C4-2B (cell line): ENCODE measurements around the gene RIT1.
"Not testable (repeated sequence)": the region's sequence is repeated elsewhere in the genome, so short reads cannot be mapped to it uniquely, and the experiment has no call there.

ENCODE experiments used
- H3K27ac ChIP-seq: fragments of 450-650 bp; 2 replicates; pipeline ENCODE4 v1.5.1; 2017
- ZFX ChIP-seq: fragments of 450-650 bp; IDR thresholded peaks from 2 replicates; pipeline ENCODE4 v1.6.1; 2017
- TF ChIP-seq, protein P1 (sequence below): fragments of 450-650 bp; conservative IDR thresholded peaks from 2 replicates; pipeline ENCODE4 v1.5.1; 2017; ENCODE audit warnings: mild to moderate bottlenecking

Gene RIT1

GRCh38 chr1:155932487-155932886 lies 21.3 kb upstream of the RIT1 start:
- no peak overlapping the region for H3K27ac ChIP-seq

GRCh38 chr1:155932081-155932480 lies 20.9 kb upstream of the RIT1 start:
- TF ChIP-seq, protein P1, sequence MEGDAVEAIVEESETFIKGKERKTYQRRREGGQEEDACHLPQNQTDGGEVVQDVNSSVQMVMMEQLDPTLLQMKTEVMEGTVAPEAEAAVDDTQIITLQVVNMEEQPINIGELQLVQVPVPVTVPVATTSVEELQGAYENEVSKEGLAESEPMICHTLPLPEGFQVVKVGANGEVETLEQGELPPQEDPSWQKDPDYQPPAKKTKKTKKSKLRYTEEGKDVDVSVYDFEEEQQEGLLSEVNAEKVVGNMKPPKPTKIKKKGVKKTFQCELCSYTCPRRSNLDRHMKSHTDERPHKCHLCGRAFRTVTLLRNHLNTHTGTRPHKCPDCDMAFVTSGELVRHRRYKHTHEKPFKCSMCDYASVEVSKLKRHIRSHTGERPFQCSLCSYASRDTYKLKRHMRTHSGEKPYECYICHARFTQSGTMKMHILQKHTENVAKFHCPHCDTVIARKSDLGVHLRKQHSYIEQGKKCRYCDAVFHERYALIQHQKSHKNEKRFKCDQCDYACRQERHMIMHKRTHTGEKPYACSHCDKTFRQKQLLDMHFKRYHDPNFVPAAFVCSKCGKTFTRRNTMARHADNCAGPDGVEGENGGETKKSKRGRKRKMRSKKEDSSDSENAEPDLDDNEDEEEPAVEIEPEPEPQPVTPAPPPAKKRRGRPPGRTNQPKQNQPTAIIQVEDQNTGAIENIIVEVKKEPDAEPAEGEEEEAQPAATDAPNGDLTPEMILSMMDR: no peak
- TF ChIP-seq ZFX: no peak
- no peak overlapping the region for H3K27ac ChIP-seq

More at GRCh38 chr1:155932487-155932886, 21.3 kb upstream of the RIT1 start:
- TF ChIP-seq ZFX: no peak
- TF ChIP-seq, protein P1: no peak

GRCh38 chr1:155931332-155932038 lies 20.3 kb upstream of the RIT1 start:
- H3K27ac ChIP-seq: no peak overlapping the region
- TF ChIP-seq, protein P1: no peak
- TF ChIP-seq ZFX: no peak

- H3K27ac ChIP-seq: not testable (repeated sequence)
Observed at GRCh38 chr1:155930725-155931124, 19.6 kb upstream of the RIT1 start.

GRCh38 chr1:155929057-155929456 lies 17.9 kb upstream of the RIT1 start:
- H3K27ac ChIP-seq: no peak overlapping the region
- TF ChIP-seq, protein P1: no peak
- no peak for TF ChIP-seq ZFX

GRCh38 chr1:155925506-155925905 lies 14.4 kb upstream of the RIT1 start:
- no peak overlapping the region for H3K27ac ChIP-seq
- no peak for TF ChIP-seq ZFX
- TF ChIP-seq, protein P1: no peak

GRCh38 chr1:155920717-155921116 lies 9.6 kb upstream of the RIT1 start:
- H3K27ac ChIP-seq: no peak overlapping the region
- TF ChIP-seq, protein P1: no peak
- no peak for TF ChIP-seq ZFX

DNA sequence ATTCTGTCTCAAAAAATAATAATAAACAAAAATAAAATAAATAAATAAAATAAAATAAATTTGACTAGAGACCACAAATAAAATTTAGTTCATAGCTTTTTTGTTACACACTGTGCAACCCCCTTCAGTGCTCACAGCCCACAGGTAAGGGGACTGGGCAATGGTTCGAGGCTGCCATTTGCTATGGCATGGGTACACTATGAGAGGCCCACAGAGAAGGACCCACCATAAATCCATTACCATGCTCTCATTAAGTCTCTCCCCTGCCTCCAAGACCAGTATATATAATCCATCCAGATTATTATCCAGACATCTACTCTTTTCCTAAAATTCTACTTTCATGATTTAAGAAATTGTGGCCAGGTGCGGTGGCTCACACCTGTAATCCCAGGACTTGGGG lies 8.7 kb upstream of the RIT1 start:
- TF ChIP-seq, protein P1: no peak
- TF ChIP-seq ZFX: no peak
- no peak overlapping the region for H3K27ac ChIP-seq
